ENCODE data around the gene ATG9A. TPM values are rescaled to one million over a fixed set of nuclear protein-coding genes. Genes with fewer than 3 reads are reported as not detected.
A peak's percentile ranks its signal among the peaks of the same experiment; 100 is the strongest.

ATG9A gene
- total and polyA plus RNA-seq, 9 of the 15 experiments (the other 6 are each of a cell fraction or from before 2014, with no cell fraction given): 0.25 to 65.6 (median 23.4) TPM

- peak; percentile 72 for TF ChIP-seq POLR2H (tag; IDR thresholded peaks at IDR 0.05; ENCODE audit: low read depth)
- peak; percentile 84 for TF ChIP-seq RBFOX2 (IDR thresholded peaks at IDR 0.05; ENCODE audit: low read depth, low read length)
- TF ChIP-seq ZNF263 (CRISPR knock-in tag; IDR thresholded peaks at IDR 0.05; ENCODE audit: borderline replicate concordance): no peak
- TF ChIP-seq HDAC3 (IDR thresholded peaks at IDR 0.05; ENCODE audit: borderline replicate concordance, partially characterized antibody): no peak
- peak; percentile 93 for TF ChIP-seq SP1 (CRISPR knock-in tag; IDR thresholded peaks at IDR 0.05)
- peak; percentile 90 for TF ChIP-seq ASH1L (IDR thresholded peaks at IDR 0.05; ENCODE audit: borderline replicate concordance, low read depth, partially characterized antibody)
- peak; percentile 29 to 80; a peak in 1 of 4 replicates for TF ChIP-seq UBTF (IDR thresholded peaks at IDR 0.05; ENCODE audit: borderline replicate concordance in 1 of 2, low read depth in 2 of 2, low read length in 2 of 2)
- TF ChIP-seq SREBF2 (CRISPR knock-in tag; IDR thresholded peaks at IDR 0.05): no peak
- TF ChIP-seq CBFA2T2 (conservative IDR thresholded peaks at IDR 0.05): no peak
- peak; percentile 78 for TF ChIP-seq TBP (optimal IDR thresholded peaks at IDR 0.05; ENCODE audit: low read depth, low read length)
- no peak for TF ChIP-seq NCOA4 (IDR thresholded peaks at IDR 0.05; ENCODE audit: partially characterized antibody)
- TF ChIP-seq EZH2 (IDR thresholded peaks at IDR 0.05; ENCODE audit: borderline replicate concordance, low read depth, low read length): no peak
- peak; percentile 90 for TF ChIP-seq ZNF197 (CRISPR knock-in tag; IDR thresholded peaks at IDR 0.05; ENCODE audit: low read depth)
- TF ChIP-seq, protein P1, sequence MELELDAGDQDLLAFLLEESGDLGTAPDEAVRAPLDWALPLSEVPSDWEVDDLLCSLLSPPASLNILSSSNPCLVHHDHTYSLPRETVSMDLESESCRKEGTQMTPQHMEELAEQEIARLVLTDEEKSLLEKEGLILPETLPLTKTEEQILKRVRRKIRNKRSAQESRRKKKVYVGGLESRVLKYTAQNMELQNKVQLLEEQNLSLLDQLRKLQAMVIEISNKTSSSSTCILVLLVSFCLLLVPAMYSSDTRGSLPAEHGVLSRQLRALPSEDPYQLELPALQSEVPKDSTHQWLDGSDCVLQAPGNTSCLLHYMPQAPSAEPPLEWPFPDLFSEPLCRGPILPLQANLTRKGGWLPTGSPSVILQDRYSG (tag; conservative IDR thresholded peaks at IDR 0.05; ENCODE audit: low read depth): peak; percentile 83
- TF ChIP-seq SFPQ (IDR thresholded peaks at IDR 0.05; ENCODE audit: low read depth, low read length): no peak
- TF ChIP-seq RBM25 (IDR thresholded peaks at IDR 0.05; ENCODE audit: low read depth, low read length, severe bottlenecking): peak; percentile 93
- TF ChIP-seq GTF2F1 (IDR thresholded peaks at IDR 0.05; ENCODE audit: low read depth, low read length): no peak
- TF ChIP-seq C11orf30 (IDR thresholded peaks at IDR 0.05; ENCODE audit: low read depth): peak; percentile 55
- peak; percentile 42 to 45; a peak in 2 of 4 replicates for TF ChIP-seq SIN3A (IDR thresholded peaks at IDR 0.05; ENCODE audit: borderline replicate concordance in 2 of 2, control insufficient read depth in 1 of 2, low read depth in 2 of 2, low read length in 2 of 2)
- TF ChIP-seq PHF21A (IDR thresholded peaks at IDR 0.05; ENCODE audit: borderline replicate concordance, low read depth): 0 out of 2 replicates have a peak, but pooled peaks have one; percentile 38
Measured at GRCh38 chr2:219229305-219230058, at the start of gene ATG9A, which contains the start of gene ANKZF1 (continued).
